Erythroblast (primary cell): Measurements from ENCODE around the gene SIGLEC6.

Experiments used
- GATA1 ChIP-seq: IDR thresholded peaks from 2 replicates; pipeline ENCODE4 v1.6.1; 2011; ENCODE audit warnings: low read depth, mild to moderate bottlenecking, control low read depth, low read length, moderate library complexity
- POLR2A ChIP-seq: IDR thresholded peaks from 2 replicates; pipeline ENCODE4 v1.6.1; 2011; ENCODE audit warnings: mild to moderate bottlenecking, low read length

GRCh38 chr19:51468545-51468920, 62.9 kb downstream of the SIGLEC6 start:
- TF ChIP-seq POLR2A (no peak), GATA1 (no peak)
